DOHH2 (cell line): Measurements from ENCODE around the gene SLC12A2.

ENCODE experiments used
- H3F3A ChIP-seq: fragments of 200-600 bp; sonication (generic), shearing (Covaris generic); 2 replicates; pipeline ENCODE4 v1.6.0; 2016; ENCODE audit warnings: antibody characterized with exemption, mild to moderate bottlenecking; ENCODE audit not compliant: control insufficient read depth, insufficient read depth
- H3K27ac ChIP-seq: fragments of 200-600 bp; sonication (generic); 2 replicates; pipeline ENCODE4 v1.5.1; 2014; ENCODE audit warnings: low read depth, mild to moderate bottlenecking, low read length, moderate library complexity
- H3K27me3 ChIP-seq: fragments of 200-600 bp; sonication (generic); 2 replicates; pipeline ENCODE4 v1.6.1; 2014; ENCODE audit warnings: mild to moderate bottlenecking, low read length, mixed read lengths; ENCODE audit not compliant: control insufficient read depth
- H3K36me3 ChIP-seq: fragments of 200-600 bp; sonication (generic); 2 replicates; pipeline ENCODE4 v1.6.1; 2014; ENCODE audit warnings: mild to moderate bottlenecking, low read length, moderate library complexity, mixed read lengths; ENCODE audit not compliant: control insufficient read depth
- H3K4me1 ChIP-seq: fragments of 200-600 bp; sonication (generic); 2 replicates; pipeline ENCODE4 v1.6.1; 2014; ENCODE audit warnings: mild to moderate bottlenecking, low read length, mixed read lengths; ENCODE audit not compliant: control insufficient read depth
- H3K4me2 ChIP-seq: fragments of 200-600 bp; sonication (generic); 2 replicates; pipeline ENCODE4 v1.6.0; 2014; ENCODE audit warnings: mild to moderate bottlenecking, low read length, moderate library complexity
- H3K4me3 ChIP-seq: fragments of 200-600 bp; sonication (generic); 2 replicates; pipeline ENCODE4 v1.5.1; 2014; ENCODE audit warnings: mild to moderate bottlenecking, low read length, mixed read lengths
- H3K79me2 ChIP-seq: fragments of 200-600 bp; sonication (generic); 2 replicates; pipeline ENCODE4 v1.6.1; 2014; ENCODE audit warnings: mild to moderate bottlenecking, low read length, mixed read lengths; ENCODE audit not compliant: control insufficient read depth
- H3K9me2 ChIP-seq: fragments of 200-600 bp; sonication (generic); replicated peaks from 2 replicates; pipeline ENCODE4 v1.6.1; 2014; ENCODE audit warnings: mild to moderate bottlenecking, low read length, mixed read lengths; ENCODE audit not compliant: control insufficient read depth
- H3K9me3 ChIP-seq: fragments of 200-600 bp; sonication (generic); 2 replicates; pipeline ENCODE4 v1.6.1; 2014; ENCODE audit warnings: antibody characterized with exemption, low read length, mixed read lengths; ENCODE audit not compliant: control insufficient read depth, insufficient read depth
- H4K20me1 ChIP-seq: fragments of 200-600 bp; sonication (generic); 2 replicates; pipeline ENCODE4 v1.6.0; 2014; ENCODE audit warnings: low read depth, mild to moderate bottlenecking, antibody characterized with exemption, low read length, moderate library complexity; ENCODE audit not compliant: control insufficient read depth, insufficient read depth
- CTCF ChIP-seq: fragments of 200-600 bp; sonication (generic); IDR thresholded peaks from one replicate; pipeline ENCODE4 v1.5.1; 2014; ENCODE audit warnings: antibody characterized with exemption, mild to moderate bottlenecking, low read depth, low read length; ENCODE audit not compliant: poor library complexity, severe bottlenecking
- EZH2phosphoT487 ChIP-seq: fragments of 200-600 bp; sonication (generic); IDR thresholded peaks from 2 replicates; pipeline ENCODE4 v1.6.1; 2017; ENCODE audit warnings: borderline replicate concordance, mild to moderate bottlenecking, antibody characterized with exemption, low read length, moderate library complexity, mixed read lengths

The SLC12A2 gene

DNA sequence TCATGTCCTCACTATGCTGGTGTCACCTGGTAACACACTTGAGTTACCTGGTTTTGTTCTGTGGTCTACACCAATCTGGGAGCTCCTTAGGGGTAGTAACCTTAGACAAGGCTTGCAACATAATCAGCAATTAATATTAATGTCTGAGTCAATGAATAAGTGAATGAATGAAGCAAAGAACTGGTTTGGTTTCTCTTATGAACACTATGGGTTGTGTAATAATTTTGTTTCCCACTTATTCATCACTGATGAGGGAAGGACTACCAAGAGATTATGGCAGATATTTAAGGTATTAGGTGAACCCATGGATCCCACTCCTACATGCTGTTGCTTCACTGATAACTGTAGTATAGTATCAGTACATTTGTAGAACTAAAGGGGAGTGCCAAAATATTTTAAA lies 116.0 kb downstream of the SLC12A2 start:
- Histone ChIP-seq H3K27ac (no peak overlapping the region), H3K36me3 (no peaks in the 10 kb centered on the region), H3K79me2 (no peaks in the 10 kb centered on the region), H3F3A (no peaks in the 10 kb centered on the region), H3K9me2 (no peaks in the 10 kb centered on the region), H4K20me1 (no peaks in the 10 kb centered on the region), H3K4me1 (peaks cover 8% of the 10 kb centered on the region), H3K27me3 (0 out of 2 replicates have a peak, but pooled peaks cover 3% of the 10 kb centered on the region), H3K9me3 (no peaks in the 10 kb centered on the region), H3K4me3 (no peak overlapping the region), H3K4me2 (no peak overlapping the region)
- TF ChIP-seq CTCF, result no peak
- no peak for TF ChIP-seq EZH2phosphoT487

- TF ChIP-seq EZH2phosphoT487 (no peak), CTCF (peak; percentile 86)
- no peaks in the 10 kb centered on the region for H4K20me1 ChIP-seq
- peaks cover 8% of the 10 kb centered on the region for H3K4me1 ChIP-seq
- H3K79me2 ChIP-seq, result no peaks in the 10 kb centered on the region
- 0 out of 2 replicates have a peak, but pooled peaks cover 3% of the 10 kb centered on the region for H3K27me3 ChIP-seq
- H3K9me2 ChIP-seq, result no peaks in the 10 kb centered on the region
- no peaks in the 10 kb centered on the region for H3K36me3 ChIP-seq
- peak overlapping the region; percentile 53 for H3K4me3 ChIP-seq
- H3K27ac ChIP-seq, result no peak overlapping the region
- H3K9me3 ChIP-seq, result no peaks in the 10 kb centered on the region
- peak overlapping the region; percentile 70 for H3K4me2 ChIP-seq
- no peaks in the 10 kb centered on the region for H3F3A ChIP-seq
These were observed 117.7 kb downstream of the SLC12A2 start for GRCh38 chr5:128201065-128201926.

DNA sequence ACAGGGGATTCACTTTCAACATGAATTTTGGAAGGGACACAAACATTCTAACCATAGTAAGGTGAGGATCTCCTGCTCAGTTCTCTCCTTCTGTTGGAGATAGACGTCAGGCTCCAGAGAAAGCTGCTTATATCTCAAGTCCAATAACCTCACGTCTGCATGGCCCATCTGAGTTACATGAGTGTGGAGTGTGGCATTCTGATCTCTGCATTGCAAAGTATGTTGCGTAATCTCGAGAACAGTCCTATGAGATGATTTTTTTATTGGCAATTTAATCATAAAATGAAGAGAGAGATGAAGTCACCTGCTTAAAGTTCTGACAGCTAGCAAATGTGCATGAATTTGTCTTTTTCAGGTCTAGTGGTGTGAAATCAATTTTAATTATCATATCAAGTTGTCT lies 118.8 kb downstream of the SLC12A2 start:
- no peak for TF ChIP-seq EZH2phosphoT487
- no peak for TF ChIP-seq CTCF
- Histone ChIP-seq H3K27ac (no peak overlapping the region), H3K4me1 (peaks cover 8% of the 10 kb centered on the region), H3K4me2 (no peak overlapping the region), H3K9me2 (no peaks in the 10 kb centered on the region), H3K4me3 (no peak overlapping the region), H4K20me1 (no peaks in the 10 kb centered on the region), H3K9me3 (no peaks in the 10 kb centered on the region), H3F3A (no peaks in the 10 kb centered on the region), H3K36me3 (no peaks in the 10 kb centered on the region), H3K79me2 (no peaks in the 10 kb centered on the region), H3K27me3 (0 out of 2 replicates have a peak, but pooled peaks cover 3% of the 10 kb centered on the region)
